ENCODE measurements around the gene DNASE2.

DNASE2 gene

DNA sequence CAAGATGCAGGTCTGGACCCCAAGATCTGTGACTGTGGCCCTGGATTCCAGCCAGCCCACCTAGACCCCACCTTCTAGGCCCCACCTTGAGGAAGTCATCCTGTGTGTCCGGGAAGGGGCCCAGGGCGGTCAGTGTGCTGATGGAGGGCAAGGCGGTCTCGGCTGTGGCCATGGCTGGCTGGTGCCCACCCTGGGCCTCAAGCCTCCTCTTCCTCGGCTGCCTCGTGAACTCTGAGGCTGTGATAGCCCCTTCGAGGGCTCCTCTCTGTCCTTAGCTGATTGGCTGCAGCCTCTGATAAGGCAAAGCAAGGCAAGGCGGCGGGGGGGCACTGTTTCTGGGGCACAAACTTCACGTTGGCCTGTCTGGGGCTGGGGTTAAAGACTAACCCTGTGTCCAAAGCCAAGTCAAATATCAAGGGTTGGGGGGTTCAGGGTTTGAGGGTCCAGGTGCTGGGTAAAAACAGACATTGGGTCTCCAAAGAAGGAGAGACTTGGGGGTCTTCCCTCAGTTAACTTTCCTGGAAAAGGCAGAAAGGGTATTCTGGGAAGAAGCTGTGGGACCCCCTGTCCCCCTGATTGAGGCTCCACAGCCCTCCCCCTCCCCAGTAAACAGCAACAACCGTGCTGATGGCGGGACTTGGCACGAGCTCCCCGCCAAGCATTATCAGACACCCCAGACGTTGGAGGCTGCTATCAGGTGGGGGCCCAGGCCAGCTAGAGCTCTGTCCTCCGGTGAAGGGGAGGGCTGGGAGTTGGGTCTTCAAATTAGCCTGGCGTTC lies 5.9 kb upstream of the DNASE2 start, which contains the start of gene KLF1:
TSS of gene KLF1 (minus strand) at position 233 of the 779 bp plus-strand sequence. CDS start at position 172, 61 bp downstream.
- no peak for DNase-seq

DNA sequence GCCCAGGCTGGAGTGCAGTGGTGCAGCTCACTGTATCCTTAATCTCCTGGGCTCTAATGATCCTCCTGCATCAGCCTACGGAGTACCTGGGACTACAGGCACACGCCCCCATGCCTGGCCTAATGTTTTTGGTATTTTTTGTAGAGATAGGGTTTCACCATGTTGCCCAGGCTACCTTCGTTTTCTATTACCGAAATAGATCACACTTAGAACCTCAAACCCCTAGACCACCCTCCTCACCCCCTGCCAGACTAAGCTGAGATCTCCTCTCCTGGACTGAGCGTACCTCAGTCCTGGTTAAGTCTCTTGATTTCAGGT lies 5.4 kb upstream of the DNASE2 start:
- no peak for DNase-seq

DNA sequence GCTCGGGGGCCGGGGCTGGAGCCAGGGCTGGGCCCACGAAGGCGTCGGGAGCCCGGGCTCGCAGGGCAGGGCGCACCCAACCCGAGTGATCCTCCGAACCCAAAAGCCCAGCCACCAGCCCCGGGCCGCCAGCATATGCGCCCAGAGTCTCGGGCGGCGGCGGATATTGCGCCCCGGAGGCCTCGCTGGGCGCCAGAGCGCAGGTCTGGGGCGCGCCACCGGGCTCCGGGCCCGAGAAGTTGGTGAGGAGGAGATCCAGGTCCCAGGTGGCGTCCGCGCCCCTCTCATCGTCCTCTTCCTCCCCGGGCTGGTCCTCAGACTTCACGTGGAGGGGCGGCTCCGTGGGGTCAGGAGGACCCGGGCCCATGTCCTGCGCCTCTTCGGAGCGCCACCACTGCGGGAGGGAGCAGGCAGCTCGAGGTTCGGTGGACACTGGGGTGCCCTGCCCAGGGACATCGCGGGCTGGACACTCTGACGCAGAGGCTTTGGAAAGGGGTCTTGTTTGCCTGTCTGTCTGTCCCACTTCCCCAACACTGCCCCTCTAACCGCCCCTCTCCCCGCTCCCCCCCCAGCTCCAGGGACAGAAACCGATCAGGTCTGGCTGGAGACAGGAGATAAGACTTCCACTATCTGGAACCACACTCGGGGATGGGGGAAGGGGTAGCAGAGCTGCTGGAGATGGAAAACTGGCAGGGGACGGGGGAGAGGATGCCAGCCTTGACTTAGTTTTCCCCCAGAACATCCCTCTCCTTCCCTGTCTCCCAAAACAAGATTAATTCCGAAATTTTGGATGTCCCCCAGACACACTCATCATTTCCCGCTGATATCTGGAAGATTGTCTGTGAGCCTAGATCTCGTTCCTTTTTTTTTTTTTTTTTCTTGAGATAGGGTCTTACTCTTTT lies 4.8 kb upstream of the DNASE2 start:
- DNase-seq: no peak

DNA sequence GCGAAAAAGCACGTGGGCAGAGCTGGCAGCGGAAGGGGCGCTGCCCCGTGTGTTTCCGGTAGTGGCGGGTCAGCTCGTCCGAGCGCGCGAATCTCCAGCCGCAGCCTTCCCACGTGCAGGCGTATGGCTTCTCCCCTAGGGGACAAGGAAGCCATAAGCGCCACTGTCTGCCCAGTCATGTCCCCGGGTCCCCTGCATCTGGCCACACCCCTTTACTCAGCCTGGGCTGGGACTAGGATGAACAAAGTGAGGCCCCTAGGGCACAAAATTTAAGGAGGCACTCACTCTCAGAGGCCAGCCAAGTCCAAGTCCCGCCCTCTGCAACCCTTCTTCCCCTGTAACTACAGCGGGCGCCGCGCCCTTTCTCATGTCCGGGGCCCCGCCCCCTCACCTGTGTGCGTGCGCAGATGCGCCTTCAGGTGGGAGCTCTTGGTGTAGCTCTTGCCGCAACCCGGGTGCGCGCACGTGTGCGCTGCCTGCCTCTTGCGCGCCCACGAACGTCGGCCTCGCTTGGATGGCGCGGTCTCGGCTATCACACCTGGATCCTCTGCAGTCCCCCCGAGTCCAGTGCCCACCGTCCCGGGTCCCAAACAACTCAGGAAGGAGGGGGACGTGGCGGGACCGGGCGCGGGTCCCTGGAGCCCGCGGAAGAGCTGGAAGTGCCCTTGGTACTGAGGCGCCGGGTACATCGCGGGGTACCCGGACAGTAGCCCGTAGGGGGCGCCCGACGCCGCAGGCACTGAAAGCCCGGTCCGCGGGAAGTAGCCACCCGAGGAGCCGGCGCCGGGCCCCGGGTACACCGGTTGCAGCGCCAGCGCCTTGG lies 3.9 kb upstream of the DNASE2 start:
- peak in 32 of 56 donors; percentile 1 to 81 (median 36) for DNase-seq

DNA sequence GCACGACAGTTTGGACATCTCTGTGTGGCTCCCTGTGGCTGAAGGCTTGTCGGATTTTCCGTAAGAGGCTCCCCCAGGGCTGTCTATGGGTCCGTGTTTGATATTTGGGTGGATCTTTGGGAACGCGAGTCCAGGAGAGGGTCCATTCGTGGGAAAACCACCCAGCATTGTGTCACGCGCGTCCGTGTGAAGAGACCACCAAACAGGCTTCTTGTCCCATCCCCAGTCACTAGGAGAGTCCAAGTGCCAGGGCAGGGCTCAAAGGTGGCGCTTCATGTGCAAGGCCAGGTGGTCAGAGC lies 3.3 kb upstream of the DNASE2 start:
- no peak for DNase-seq

DNA sequence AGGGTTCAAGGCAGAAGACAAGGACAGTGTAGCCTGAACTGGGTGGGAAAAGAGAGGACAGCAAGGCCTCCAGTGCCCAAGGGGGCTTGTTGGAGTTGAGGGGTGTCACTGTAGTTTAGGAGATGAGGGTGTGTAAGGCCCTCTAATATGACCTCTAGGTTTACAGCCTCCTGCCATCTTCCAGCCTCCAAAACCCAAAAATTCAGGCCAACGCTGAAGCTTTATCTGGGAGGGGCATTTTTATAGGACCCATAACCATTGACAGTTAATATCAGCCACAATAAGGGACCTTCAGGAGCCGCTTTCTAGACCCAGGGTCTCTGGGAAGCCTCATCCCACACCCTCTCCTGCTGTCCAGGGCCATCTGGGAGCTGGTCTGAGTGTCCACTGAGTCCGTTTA lies 3.0 kb upstream of the DNASE2 start:
- DNase-seq: no peak

DNA sequence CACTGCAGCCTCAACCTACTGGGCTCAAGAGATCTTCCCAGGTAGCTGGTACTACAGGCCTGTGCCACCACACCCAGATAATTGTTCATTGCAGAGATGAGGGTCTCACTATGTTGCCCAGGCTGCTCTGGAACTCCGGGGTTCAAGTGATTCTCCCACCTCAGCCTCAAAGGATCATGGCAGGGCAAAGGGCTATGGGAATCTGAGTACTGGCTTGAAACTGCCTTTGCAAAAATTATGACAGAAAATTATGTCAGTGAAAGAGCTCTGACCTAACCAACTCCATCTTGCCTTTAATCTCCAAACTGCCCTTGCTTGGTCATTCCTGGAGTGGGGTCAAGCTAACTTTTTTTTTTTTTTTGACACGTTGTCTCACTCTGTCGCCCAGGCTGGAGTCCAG lies 1.3 kb upstream of the DNASE2 start:
- no peak for DNase-seq

DNA sequence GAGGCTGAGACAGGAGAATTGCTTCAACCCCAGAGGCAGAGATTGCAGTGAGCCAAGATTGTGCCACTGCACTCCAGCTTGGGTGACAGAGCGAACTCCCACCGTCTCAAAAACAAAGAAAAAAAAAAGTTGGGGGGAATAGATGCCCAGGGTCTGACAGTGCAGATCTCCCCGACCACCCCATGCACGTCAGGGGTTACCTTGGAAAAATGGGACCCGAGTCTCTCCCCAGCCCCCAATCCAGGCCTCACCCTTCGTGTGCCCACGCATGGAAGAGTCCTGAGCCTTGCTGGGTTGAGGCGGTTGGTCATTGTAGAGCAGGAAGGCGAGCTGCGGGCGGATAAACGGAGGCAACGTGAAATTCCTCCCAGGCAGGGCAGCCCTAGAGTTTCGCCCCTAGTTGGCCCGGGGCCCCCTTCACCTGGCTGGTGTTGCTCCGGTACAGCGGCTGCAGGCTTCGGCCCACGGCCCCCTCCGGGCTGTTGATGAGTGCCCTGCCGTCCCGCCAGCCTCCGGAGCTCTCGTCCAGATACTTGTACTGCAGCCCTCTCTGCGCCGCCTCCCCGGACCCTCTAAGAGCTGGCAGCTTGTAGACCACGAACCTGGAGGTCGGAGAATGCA lies 588 bp downstream of the DNASE2 start:
- DNase-seq: peak in 19 of 56 donors; percentile 9 to 52 (median 31)

DNA sequence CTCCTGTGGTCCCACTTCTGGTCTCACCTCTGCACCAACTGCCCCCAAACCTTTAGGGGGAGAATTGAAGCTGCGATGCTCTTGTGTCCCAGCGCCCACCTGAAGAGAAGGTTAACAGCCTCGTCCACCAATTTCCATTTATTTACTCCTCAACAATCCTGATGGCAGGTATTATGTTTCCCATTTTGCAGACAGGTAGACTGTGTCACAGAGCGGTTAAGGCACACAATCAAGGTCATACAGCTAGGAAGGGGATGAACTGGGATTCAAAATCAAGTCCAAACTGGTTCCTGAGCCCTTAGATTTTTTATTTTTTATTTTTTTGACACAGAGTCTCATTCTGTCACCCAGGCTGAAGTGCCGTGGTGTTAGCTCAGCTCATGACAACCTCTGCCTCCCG lies 6.2 kb downstream of the DNASE2 start:
- DNase-seq: no peak

DNA sequence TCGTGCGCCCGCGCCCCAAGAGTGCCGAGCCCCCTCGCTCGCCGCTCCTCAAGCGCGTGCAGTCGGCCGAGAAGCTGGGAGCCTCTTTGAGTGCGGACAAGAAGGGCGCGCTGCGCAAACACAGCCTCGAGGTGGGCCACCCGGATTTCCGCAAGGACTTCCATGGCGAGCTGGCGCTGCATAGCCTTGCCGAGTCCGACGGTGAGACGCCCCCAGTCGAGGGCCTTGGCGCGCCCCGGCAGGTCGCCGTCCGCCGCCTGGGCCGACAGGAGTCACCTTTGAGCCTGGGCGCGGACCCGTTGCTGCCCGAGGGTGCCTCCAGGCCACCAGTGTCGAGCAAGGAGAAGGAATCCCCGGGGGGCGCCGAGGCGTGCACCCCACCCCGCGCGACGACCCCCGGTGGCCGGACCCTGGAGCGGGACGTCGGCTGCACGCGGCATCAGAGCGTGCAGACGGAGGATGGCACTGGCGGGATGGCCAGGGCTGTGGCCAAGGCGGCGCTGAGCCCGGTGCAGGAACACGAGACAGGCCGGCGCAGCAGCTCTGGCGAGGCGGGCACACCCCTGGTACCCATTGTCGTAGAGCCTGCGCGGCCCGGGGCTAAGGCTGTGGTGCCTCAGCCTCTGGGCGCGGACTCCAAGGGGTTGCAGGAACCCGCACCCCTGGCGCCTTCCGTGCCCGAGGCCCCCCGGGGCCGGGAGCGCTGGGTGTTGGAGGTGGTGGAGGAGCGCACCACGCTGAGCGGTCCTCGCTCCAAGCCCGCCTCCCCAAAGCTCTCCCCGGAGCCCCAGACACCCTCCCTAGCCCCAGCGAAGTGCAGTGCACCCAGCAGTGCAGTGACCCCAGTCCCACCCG lies 7.1 kb downstream of the DNASE2 start:
- no peak for DNase-seq

DNA sequence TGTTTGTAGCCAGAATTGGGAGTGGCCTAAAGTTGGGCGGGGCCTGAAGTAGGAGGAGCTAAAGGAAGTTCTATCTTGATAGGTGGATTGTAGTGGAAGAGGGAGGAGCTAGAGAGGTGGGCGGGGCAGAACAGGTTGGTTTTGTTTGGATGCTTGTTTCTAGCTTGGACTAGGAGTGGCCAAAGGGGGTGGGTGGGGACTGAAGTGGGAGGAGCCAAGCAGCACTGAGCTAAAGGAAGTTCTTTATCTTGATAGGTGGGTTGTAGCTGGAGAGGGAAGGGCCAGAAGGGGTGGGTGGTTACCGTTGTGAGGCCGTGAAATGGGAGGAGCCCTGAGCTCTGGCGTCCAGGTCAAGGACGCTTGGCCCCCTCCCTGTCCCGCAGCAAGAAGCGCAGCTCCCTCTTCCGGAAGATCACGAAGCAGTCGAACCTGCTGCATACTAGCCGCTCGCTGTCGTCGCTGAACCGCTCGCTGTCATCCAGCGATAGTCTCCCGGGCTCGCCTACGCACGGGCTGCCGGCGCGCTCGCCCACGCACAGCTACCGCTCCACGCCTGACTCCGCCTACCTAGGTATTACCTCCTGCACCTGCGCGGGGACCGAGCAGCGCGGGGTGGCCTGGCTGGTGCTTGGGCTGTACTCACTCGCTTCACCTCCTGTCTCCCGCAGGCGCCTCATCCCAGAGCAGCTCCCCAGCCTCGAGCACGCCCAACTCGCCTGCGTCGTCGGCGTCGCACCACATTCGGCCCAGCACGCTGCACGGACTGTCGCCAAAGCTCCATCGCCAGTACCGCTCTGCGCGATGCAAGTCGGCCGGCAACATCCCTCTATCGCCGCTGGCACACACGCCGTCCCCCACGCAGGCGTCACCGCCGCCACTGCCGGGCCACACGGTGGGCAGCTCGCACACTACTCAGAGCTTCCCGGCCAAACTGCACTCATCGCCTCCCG lies 8.0 kb downstream of the DNASE2 start:
- peak in 7 of 56 donors; percentile 8 to 68 (median 32) for DNase-seq

DNA sequence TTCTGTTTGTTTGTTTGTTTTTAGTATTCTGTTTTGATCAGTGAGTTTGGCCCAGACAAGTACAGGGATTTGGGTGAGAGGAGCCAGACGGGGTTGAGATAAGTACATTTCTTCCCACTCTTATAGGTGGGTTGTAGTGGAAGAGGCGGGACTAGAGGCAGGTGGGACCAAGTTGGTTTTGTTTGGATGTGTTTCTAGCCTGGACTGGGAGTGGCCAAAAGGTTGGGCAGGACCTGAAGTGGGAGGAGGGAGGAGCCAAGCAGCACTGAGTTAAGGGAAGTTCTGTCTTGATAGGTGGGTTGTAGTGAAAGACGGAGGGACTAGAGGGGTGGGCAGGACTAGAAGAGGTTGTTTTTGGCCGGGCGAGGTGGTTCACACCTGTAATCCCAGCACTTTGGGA lies 9.0 kb downstream of the DNASE2 start:
- DNase-seq: no peak

DNA sequence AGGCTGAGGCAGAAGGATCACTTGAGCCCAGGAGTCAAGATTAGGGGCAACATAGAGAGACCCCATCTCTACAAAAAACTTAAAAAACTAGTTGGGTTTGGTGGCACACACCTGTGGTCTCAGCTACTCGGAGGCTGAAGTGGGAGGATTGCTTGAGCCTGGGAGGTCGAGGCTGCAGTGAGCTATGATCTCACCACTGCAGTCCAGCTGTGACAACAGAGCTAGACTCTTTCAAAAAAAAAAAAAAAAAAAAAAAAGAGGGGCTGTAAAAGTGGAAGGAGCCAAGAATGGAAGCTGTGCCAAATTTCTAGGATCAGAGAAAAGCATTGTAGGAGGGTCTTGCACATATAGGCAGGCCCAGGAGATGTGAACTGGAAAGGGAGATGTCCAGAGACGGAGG lies 9.6 kb downstream of the DNASE2 start:
- no peak for DNase-seq

DNA sequence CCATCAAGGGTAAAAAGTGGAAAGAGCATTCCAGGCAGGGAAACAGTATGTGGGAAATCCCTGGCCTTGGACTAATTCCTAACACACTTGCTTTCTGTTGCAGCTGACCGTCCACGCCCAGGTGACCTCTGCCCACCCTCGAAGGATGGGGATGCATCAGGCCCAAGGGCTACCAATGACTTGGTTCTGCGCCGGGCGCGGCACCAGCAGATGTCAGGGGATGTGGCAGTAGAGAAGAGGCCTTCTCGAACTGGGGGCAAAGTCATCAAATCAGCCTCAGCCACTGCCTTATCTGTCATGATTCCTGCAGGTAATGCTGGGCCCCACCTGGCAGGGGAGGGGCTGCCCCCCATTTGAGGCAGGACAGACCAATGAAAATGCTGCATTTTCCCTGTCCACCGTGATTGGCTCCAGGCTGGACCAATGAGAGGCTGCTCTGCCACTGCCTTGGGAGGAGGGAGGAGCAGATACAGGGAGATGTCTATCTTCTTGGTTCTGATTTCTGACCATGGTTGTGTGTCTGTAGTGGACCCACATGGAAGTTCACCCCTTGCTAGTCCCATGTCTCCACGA lies 12.6 kb downstream of the DNASE2 start:
- DNase-seq: no peak

DNA sequence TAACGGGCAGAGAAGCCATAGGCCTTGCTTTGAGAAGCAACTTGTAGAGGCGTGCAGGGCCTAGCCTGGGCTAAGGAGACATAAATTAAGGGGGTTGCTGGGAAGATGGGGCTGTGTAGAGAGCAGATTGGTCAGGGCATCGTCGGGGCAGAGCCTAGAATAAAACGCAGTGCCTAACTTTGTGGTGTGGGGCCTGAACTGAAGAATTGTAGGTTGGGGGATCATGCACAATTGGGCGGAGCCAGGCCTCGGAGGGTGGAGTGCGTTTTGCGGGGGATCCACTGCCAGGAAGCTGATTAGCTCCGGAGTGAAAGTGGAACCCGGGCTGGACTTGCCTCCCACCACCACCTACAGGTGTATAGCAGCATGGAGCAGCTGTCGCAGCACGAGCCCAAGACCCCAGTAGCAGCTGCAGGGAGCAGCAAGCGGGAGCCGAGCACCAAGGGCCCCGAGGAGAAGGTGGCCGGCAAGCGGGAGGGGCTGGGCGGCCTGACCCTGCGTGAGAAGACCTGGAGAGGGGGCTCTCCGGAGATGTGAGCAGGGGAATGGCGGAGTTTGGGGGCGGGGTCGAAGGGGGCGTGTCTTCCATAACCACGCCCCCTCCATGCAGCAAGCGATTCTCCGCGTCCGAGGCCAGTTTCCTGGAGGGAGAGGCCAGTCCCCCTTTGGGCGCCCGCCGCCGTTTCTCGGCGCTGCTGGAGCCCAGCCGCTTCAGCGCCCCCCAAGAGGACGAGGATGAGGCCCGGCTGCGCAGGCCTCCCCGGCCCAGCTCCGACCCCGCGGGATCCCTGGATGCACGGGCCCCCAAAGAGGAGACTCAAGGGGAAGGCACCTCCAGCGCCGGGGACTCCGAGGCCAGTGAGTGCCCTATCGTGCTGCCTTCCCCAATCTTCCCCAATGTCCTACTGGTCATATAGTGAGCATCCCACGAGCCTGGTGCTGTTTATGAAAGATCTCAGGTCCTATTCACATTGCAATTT lies 13.8 kb downstream of the DNASE2 start:
- DNase-seq: peak in 13 of 56 donors; percentile 2 to 49 (median 22)

DNA sequence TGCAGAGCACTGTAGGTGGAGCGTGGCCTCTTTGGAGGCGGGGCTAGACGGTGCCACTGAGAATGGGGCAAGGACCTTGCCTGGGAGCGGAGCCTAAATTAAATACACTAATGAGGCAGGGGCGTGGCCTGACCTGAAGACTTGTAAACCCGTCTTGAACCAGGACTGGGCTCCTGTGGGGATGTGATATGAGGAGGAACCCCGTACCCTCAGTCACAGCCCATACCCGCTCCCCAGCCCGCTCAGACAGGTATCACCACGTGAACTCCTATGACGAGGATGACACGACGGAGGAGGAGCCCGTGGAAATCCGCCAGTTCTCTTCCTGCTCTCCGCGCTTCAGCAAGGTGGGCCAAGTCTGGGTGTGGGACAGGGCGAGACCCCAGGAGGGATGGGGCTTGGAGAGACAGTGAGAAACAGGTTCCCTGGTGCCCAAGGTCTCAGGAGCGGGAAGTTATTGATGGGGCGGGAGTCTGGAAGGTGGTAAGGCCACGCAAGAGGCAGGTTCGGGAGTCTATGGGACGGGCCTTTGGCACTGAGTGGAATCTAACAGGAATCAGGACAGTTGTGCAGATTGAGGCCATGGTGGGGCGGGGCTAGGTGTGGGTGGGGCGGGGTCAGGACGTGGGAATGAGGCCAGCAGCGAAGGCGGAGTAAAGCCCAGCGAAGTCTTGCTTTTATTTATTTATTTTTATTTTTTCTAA lies 14.7 kb downstream of the DNASE2 start:
- no peak for DNase-seq
